ENCODE measurements around the gene NPAS3. TPM values are rescaled to one million over a fixed set of nuclear protein-coding genes. Genes with fewer than 3 reads are reported as not detected.

Gene NPAS3
- total and polyA plus RNA-seq, 2 donors (not counting 1 experiment from before 2014, with no cell fraction given), result 0.10 to 0.50 TPM

- Histone ChIP-seq H4K20me1 (ENCODE audit: control insufficient read depth, extremely low read depth, insufficient read depth, low read length) (no peaks in the 10 kb centered on the region), H3K27me3 (ENCODE audit: control insufficient read depth, insufficient read depth, low read length) (no peaks in the 10 kb centered on the region), H3K79me2 (ENCODE audit: control insufficient read depth, insufficient read depth, low read length) (no peaks in the 10 kb centered on the region), H3K9ac (ENCODE audit: insufficient read depth, low read length) (no peak overlapping the region), H2AFZ (ENCODE audit: low read length) (no peak overlapping the region), H3K4me2 (ENCODE audit: extremely low read depth, insufficient read depth, low read length) (no peak overlapping the region), H3K9me3 (ENCODE audit: control insufficient read depth, insufficient read depth, low read depth, low read length) (no peaks in the 10 kb centered on the region), H3K36me3 (ENCODE audit: control insufficient read depth, insufficient read depth, low read length) (no peaks in the 10 kb centered on the region), H3K27ac (ENCODE audit: insufficient read depth, low read length) (no peak overlapping the region), H3K4me1 (ENCODE audit: control insufficient read depth, extremely low read depth, insufficient read depth, low read length) (no peaks in the 10 kb centered on the region), H3K4me3 (replicated peaks in 1 of 4; ENCODE audit: control extremely low read depth in 1 of 4, insufficient read depth in 1 of 4, low read depth in 3 of 4, low read length in 4 of 4) (no peak overlapping the region)
- no peak for DNase-seq (ENCODE audit: low read depth in 2 of 2)
- TF ChIP-seq CTCF (conservative IDR thresholded peaks at IDR 0.05 in 1 of 2, IDR thresholded peaks at IDR 0.05 in 1 of 2; ENCODE audit: low read depth in 1 of 2, low read length in 2 of 2) (no peak), EZH2 (IDR thresholded peaks at IDR 0.05; ENCODE audit: low read length, missing control alignments) (no peak)
Observed at GRCh38 chr14:33539918-33540357, 601.3 kb downstream of the NPAS3 start.

- no peaks in the 10 kb centered on the region for H3K79me2 ChIP-seq (ENCODE audit: control insufficient read depth, insufficient read depth, low read length)
- H3K27ac ChIP-seq (ENCODE audit: insufficient read depth, low read length), result no peak overlapping the region
- TF ChIP-seq CTCF (conservative IDR thresholded peaks at IDR 0.05 in 1 of 2, IDR thresholded peaks at IDR 0.05 in 1 of 2; ENCODE audit: low read depth in 1 of 2, low read length in 2 of 2) (no peak), EZH2 (IDR thresholded peaks at IDR 0.05; ENCODE audit: low read length, missing control alignments) (no peak)
- H3K4me2 ChIP-seq (ENCODE audit: extremely low read depth, insufficient read depth, low read length), result no peak overlapping the region
- H3K4me1 ChIP-seq (ENCODE audit: control insufficient read depth, extremely low read depth, insufficient read depth, low read length), result no peaks in the 10 kb centered on the region
- H2AFZ ChIP-seq (ENCODE audit: low read length), result no peak overlapping the region
- no peaks in the 10 kb centered on the region for H4K20me1 ChIP-seq (ENCODE audit: control insufficient read depth, extremely low read depth, insufficient read depth, low read length)
- H3K9ac ChIP-seq (ENCODE audit: insufficient read depth, low read length), result no peak overlapping the region
- H3K9me3 ChIP-seq (ENCODE audit: control insufficient read depth, insufficient read depth, low read depth, low read length), result no peaks in the 10 kb centered on the region
- DNase-seq (ENCODE audit: low read depth in 2 of 2), result no peak
- H3K27me3 ChIP-seq (ENCODE audit: control insufficient read depth, insufficient read depth, low read length), result no peaks in the 10 kb centered on the region
- H3K4me3 ChIP-seq (replicated peaks in 1 of 4; ENCODE audit: control extremely low read depth in 1 of 4, insufficient read depth in 1 of 4, low read depth in 3 of 4, low read length in 4 of 4), result no peak overlapping the region
- no peaks in the 10 kb centered on the region for H3K36me3 ChIP-seq (ENCODE audit: control insufficient read depth, insufficient read depth, low read length)
Observed at GRCh38 chr14:33541171-33541570, 602.5 kb downstream of the NPAS3 start.

GRCh38 chr14:33542338-33543287, 603.9 kb downstream of the NPAS3 start:
- no peak overlapping the region for H3K4me2 ChIP-seq (ENCODE audit: extremely low read depth, insufficient read depth, low read length)
- H3K4me3 ChIP-seq (replicated peaks in 1 of 4; ENCODE audit: control extremely low read depth in 1 of 4, insufficient read depth in 1 of 4, low read depth in 3 of 4, low read length in 4 of 4), result no peak overlapping the region
- H3K4me1 ChIP-seq (ENCODE audit: control insufficient read depth, extremely low read depth, insufficient read depth, low read length), result no peaks in the 10 kb centered on the region
- peak in 1 of 2 donors; percentile 47 for DNase-seq (ENCODE audit: low read depth in 2 of 2)
- no peaks in the 10 kb centered on the region for H3K79me2 ChIP-seq (ENCODE audit: control insufficient read depth, insufficient read depth, low read length)
- H2AFZ ChIP-seq (ENCODE audit: low read length), result no peak overlapping the region
- no peaks in the 10 kb centered on the region for H3K36me3 ChIP-seq (ENCODE audit: control insufficient read depth, insufficient read depth, low read length)
- no peaks in the 10 kb centered on the region for H3K9me3 ChIP-seq (ENCODE audit: control insufficient read depth, insufficient read depth, low read depth, low read length)
- H3K27me3 ChIP-seq (ENCODE audit: control insufficient read depth, insufficient read depth, low read length), result no peaks in the 10 kb centered on the region
- no peaks in the 10 kb centered on the region for H4K20me1 ChIP-seq (ENCODE audit: control insufficient read depth, extremely low read depth, insufficient read depth, low read length)
- no peak for TF ChIP-seq EZH2 (IDR thresholded peaks at IDR 0.05; ENCODE audit: low read length, missing control alignments)
- TF ChIP-seq CTCF (conservative IDR thresholded peaks at IDR 0.05 in 1 of 2, IDR thresholded peaks at IDR 0.05 in 1 of 2; ENCODE audit: low read depth in 1 of 2, low read length in 2 of 2), result no peak
- H3K27ac ChIP-seq (ENCODE audit: insufficient read depth, low read length), result no peak overlapping the region
- H3K9ac ChIP-seq (ENCODE audit: insufficient read depth, low read length), result no peak overlapping the region
